ENCODE measurements around the gene ERI3. TPM values are rescaled to one million over a fixed set of nuclear protein-coding genes. Genes with fewer than 3 reads are reported as not detected.

ERI3 gene
- polyA plus RNA-seq, 1 donor = 38.3 TPM

DNA sequence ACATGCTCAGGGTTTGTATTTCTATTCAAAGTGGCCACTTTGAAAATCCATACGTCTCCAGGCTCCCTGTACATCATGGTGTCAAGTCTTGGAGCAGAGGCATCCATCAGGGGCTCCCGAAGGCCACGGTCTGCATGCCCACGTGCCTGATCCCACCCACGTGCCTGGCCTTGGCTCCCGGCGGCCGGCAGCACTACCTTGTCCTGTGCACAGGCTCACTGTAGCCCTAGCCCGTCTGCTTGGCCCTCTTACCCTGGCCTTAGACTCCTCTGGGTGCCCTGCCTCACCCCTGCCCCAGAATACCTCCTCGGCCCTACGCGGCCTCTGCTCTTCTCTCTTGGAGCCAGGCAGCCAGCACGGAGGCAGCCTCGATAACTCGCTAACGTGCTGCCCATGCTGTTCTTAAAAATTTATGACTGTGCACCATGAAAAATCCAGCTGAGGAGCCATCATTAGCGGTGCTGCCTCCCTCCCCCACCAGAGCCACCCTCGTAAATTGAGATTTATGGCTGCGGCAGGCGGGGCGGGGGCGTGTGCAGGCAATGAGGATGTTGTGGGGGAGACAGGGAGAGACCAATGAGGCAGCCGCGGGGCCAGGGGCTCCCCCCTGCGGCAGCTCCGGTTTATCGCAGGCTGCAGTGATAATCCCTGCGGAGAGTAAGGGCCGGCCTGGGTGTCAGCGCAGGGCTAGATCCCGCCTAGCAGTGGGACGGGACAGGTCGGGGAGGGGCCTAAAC, 117.2 kb downstream of the ERI3 start:
- peaks cover 5% of the 10 kb centered on the region for H3K36me3 ChIP-seq (ENCODE audit: control insufficient read depth, insufficient read depth, low read length)
- no CpG with 5 or more reads among the region's 33 CpGs for WGBS (ENCODE audit: insufficient coverage, low lambda C conversion rate)
- H3K9me3 ChIP-seq (ENCODE audit: control insufficient read depth, low read depth, low read length) = no peaks in the 10 kb centered on the region
- H3K27me3 ChIP-seq (ENCODE audit: control insufficient read depth, insufficient read depth, low read length) = no peaks in the 10 kb centered on the region
- H3K4me3 ChIP-seq (ENCODE audit: low read length) = peak overlapping the region; percentile 3
- no peak overlapping the region for H3K27ac ChIP-seq (ENCODE audit: low read length)
- H3K4me1 ChIP-seq (ENCODE audit: control insufficient read depth, insufficient read depth, low read length) = peaks cover 35% of the 10 kb centered on the region
- peak; percentile 79 to 85 for DNase-seq

DNA sequence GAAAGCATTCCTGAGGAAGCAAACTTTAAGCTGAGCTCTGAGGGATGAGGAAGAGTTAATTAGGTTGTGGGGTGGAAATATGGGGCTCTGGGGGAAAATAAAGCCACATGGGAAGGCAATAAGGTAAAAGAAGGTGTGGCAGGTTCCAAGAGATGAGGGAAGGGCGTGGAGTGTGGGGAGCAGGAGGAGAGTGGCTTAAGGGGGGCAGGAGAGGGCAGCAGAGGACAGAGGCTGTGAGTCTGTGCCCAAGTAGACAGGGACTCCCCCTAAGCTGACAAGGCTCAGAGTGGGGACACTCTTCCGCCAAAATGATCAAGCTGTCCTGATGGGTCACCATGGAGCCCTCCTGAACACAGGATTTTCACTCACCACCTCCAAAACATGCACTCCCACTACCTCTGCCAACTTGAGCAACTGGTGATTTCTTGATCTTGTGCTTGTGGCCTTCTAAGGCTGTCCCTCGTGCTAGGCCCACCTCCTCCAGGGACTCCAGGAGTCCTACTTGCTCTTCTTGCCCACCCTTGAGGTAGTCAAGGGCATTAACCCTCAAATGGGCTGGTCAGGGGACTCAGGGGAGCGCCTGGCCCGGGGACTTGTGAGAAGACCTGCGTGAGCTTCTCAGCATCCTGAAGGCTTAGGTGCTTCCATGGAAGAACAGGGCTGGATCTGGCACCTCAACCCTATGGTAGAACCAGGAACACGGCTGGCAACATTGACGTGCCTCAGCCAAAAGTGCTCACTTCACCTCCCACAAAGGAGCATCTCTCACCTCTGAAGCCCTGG, 118.4 kb downstream of the ERI3 start:
- no peaks in the 10 kb centered on the region for H3K27me3 ChIP-seq (ENCODE audit: control insufficient read depth, insufficient read depth, low read length)
- no peak overlapping the region for H3K4me3 ChIP-seq (ENCODE audit: low read length)
- no peaks in the 10 kb centered on the region for H3K9me3 ChIP-seq (ENCODE audit: control insufficient read depth, low read depth, low read length)
- no peak overlapping the region for H3K27ac ChIP-seq (ENCODE audit: low read length)
- peak in 1 of 2 donors; percentile 50 for DNase-seq
- WGBS (ENCODE audit: insufficient coverage, low lambda C conversion rate) = 40% methylated on average over 1 of the region's 8 CpGs
- peaks cover 35% of the 10 kb centered on the region for H3K4me1 ChIP-seq (ENCODE audit: control insufficient read depth, insufficient read depth, low read length)
- peaks cover 5% of the 10 kb centered on the region for H3K36me3 ChIP-seq (ENCODE audit: control insufficient read depth, insufficient read depth, low read length)

GRCh38 chr1:44235808-44236207, 119.2 kb downstream of the ERI3 start:
- Histone ChIP-seq H3K27me3 (ENCODE audit: control insufficient read depth, insufficient read depth, low read length) (no peaks in the 10 kb centered on the region), H3K9me3 (ENCODE audit: control insufficient read depth, low read depth, low read length) (no peaks in the 10 kb centered on the region), H3K4me3 (ENCODE audit: low read length) (no peak overlapping the region), H3K4me1 (ENCODE audit: control insufficient read depth, insufficient read depth, low read length) (peaks cover 35% of the 10 kb centered on the region), H3K27ac (ENCODE audit: low read length) (no peak overlapping the region), H3K36me3 (ENCODE audit: control insufficient read depth, insufficient read depth, low read length) (peaks cover 9% of the 10 kb centered on the region)
- no CpG with 5 or more reads among the region's 5 CpGs for WGBS (ENCODE audit: insufficient coverage, low lambda C conversion rate)
- no peak for DNase-seq

DNA sequence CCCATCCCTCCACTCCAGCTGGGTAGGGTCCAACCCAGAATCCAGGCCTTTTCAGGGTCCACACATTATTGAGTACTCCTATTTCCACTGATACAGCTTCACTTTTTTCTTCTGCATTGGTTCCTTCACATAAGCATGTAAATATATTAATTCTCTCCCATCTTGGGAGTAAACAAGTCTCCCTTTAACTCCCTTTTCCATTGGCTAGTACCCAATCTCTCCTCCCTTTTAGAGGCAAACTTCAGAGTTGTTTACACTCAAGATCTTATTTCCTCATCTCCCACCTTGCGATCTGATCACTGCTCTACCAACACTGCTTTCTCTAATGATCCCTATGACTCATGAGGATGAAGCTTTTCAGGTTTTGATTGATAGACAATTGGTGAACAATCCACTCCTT, 121.5 kb downstream of the ERI3 start:
- Histone ChIP-seq H3K4me1 (ENCODE audit: control insufficient read depth, insufficient read depth, low read length) (peaks cover 20% of the 10 kb centered on the region), H3K36me3 (ENCODE audit: control insufficient read depth, insufficient read depth, low read length) (peaks cover 14% of the 10 kb centered on the region), H3K4me3 (ENCODE audit: low read length) (no peak overlapping the region), H3K27me3 (ENCODE audit: control insufficient read depth, insufficient read depth, low read length) (no peaks in the 10 kb centered on the region), H3K9me3 (ENCODE audit: control insufficient read depth, low read depth, low read length) (no peaks in the 10 kb centered on the region), H3K27ac (ENCODE audit: low read length) (no peak overlapping the region)
- DNase-seq = no peak
- WGBS (ENCODE audit: insufficient coverage, low lambda C conversion rate) = 50% methylated on average over 1 of the region's 1 CpG

GRCh38 chr1:44230796-44231195, 124.3 kb downstream of the ERI3 start:
- no peaks in the 10 kb centered on the region for H3K27me3 ChIP-seq (ENCODE audit: control insufficient read depth, insufficient read depth, low read length)
- WGBS (ENCODE audit: insufficient coverage, low lambda C conversion rate) = 97% methylated on average over 3 of the region's 3 CpGs

GRCh38 chr1:44229435-44230167, 125.5 kb downstream of the ERI3 start:
- WGBS (ENCODE audit: insufficient coverage, low lambda C conversion rate) = 100% methylated on average over 3 of the region's 16 CpGs
- Histone ChIP-seq H3K27ac (ENCODE audit: low read length) (no peak overlapping the region), H3K9me3 (ENCODE audit: control insufficient read depth, low read depth, low read length) (no peaks in the 10 kb centered on the region), H3K4me3 (ENCODE audit: low read length) (no peak overlapping the region), H3K4me1 (ENCODE audit: control insufficient read depth, insufficient read depth, low read length) (no peaks in the 10 kb centered on the region), H3K27me3 (ENCODE audit: control insufficient read depth, insufficient read depth, low read length) (no peaks in the 10 kb centered on the region), H3K36me3 (ENCODE audit: control insufficient read depth, insufficient read depth, low read length) (peaks cover 16% of the 10 kb centered on the region)
- DNase-seq = no peak

More at GRCh38 chr1:44230796-44231195, 124.3 kb downstream of the ERI3 start:
- Histone ChIP-seq H3K4me3 (ENCODE audit: low read length) (no peak overlapping the region), H3K27ac (ENCODE audit: low read length) (no peak overlapping the region), H3K9me3 (ENCODE audit: control insufficient read depth, low read depth, low read length) (no peaks in the 10 kb centered on the region), H3K4me1 (ENCODE audit: control insufficient read depth, insufficient read depth, low read length) (no peaks in the 10 kb centered on the region), H3K36me3 (ENCODE audit: control insufficient read depth, insufficient read depth, low read length) (peaks cover 16% of the 10 kb centered on the region)
- no peak for DNase-seq

- peaks cover 16% of the 10 kb centered on the region for H3K36me3 ChIP-seq (ENCODE audit: control insufficient read depth, insufficient read depth, low read length)
- H3K9me3 ChIP-seq (ENCODE audit: control insufficient read depth, low read depth, low read length) = no peaks in the 10 kb centered on the region
- H3K27ac ChIP-seq (ENCODE audit: low read length) = no peak overlapping the region
- no peak for DNase-seq
- no peaks in the 10 kb centered on the region for H3K27me3 ChIP-seq (ENCODE audit: control insufficient read depth, insufficient read depth, low read length)
- no peak overlapping the region for H3K4me3 ChIP-seq (ENCODE audit: low read length)
- 100% methylated on average over 1 of the region's 13 CpGs for WGBS (ENCODE audit: insufficient coverage, low lambda C conversion rate)
- no peaks in the 10 kb centered on the region for H3K4me1 ChIP-seq (ENCODE audit: control insufficient read depth, insufficient read depth, low read length)
Observed at GRCh38 chr1:44228218-44228617, 126.8 kb downstream of the ERI3 start.

- H3K4me1 ChIP-seq (ENCODE audit: control insufficient read depth, insufficient read depth, low read length) = no peaks in the 10 kb centered on the region
- peak in 1 of 2 donors; percentile 39 for DNase-seq
- no peaks in the 10 kb centered on the region for H3K9me3 ChIP-seq (ENCODE audit: control insufficient read depth, low read depth, low read length)
- no peaks in the 10 kb centered on the region for H3K27me3 ChIP-seq (ENCODE audit: control insufficient read depth, insufficient read depth, low read length)
- H3K27ac ChIP-seq (ENCODE audit: low read length) = no peak overlapping the region
- no peak overlapping the region for H3K4me3 ChIP-seq (ENCODE audit: low read length)
- H3K36me3 ChIP-seq (ENCODE audit: control insufficient read depth, insufficient read depth, low read length) = peaks cover 19% of the 10 kb centered on the region
- no CpG with 5 or more reads among the region's 1 CpG for WGBS (ENCODE audit: insufficient coverage, low lambda C conversion rate)
Observed at GRCh38 chr1:44227211-44227610, 127.8 kb downstream of the ERI3 start.

DNA sequence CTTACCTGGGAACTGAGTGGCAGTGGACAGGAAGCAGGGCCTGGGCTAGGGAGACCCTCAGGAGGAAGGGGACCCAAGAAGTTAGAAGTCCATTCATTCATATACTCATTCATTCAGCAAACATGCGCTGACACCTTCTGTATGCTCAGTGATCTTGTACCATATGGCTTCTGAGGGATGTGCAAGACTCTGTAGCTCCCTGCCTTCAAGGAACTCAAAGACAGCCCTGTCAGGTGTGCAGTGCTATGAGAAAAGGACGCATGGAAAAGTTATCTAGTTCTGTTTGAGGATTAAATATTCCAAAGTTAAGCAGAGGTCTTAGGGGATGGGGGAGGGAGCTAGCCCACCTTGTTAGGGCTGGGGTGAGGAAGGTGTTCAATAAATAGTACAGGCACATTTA, 129.3 kb downstream of the ERI3 start:
- H3K27me3 ChIP-seq (ENCODE audit: control insufficient read depth, insufficient read depth, low read length) = no peaks in the 10 kb centered on the region
- H3K4me3 ChIP-seq (ENCODE audit: low read length) = no peak overlapping the region
- no peak for DNase-seq
- H3K9me3 ChIP-seq (ENCODE audit: control insufficient read depth, low read depth, low read length) = no peaks in the 10 kb centered on the region
- no CpG with 5 or more reads among the region's 2 CpGs for WGBS (ENCODE audit: insufficient coverage, low lambda C conversion rate)
- no peak overlapping the region for H3K27ac ChIP-seq (ENCODE audit: low read length)
- peaks cover 27% of the 10 kb centered on the region for H3K36me3 ChIP-seq (ENCODE audit: control insufficient read depth, insufficient read depth, low read length)
- no peaks in the 10 kb centered on the region for H3K4me1 ChIP-seq (ENCODE audit: control insufficient read depth, insufficient read depth, low read length)

DNA sequence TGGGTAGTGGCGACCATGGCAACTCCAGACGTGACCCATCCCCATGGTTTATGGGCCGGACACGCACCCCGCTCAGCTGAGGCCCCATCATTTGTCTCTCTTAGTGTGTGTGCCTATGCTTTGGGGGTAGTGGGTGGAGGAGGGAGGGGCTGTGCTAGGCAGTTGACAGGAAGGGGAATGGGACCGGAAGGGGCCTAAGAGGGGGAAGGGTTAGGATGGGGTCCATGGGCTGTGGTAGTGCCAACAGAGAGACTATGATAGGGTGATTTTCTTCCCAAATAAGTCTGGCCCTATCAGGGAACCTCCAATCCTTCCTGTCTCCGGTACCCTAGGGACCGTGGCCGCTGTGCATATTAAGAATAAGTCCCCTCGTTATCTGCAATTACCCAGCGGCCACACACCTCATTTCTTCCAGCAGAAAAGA, 131.9 kb downstream of the ERI3 start:
- Histone ChIP-seq H3K36me3 (ENCODE audit: control insufficient read depth, insufficient read depth, low read length) (peaks cover 43% of the 10 kb centered on the region), H3K4me3 (ENCODE audit: low read length) (no peak overlapping the region), H3K27ac (ENCODE audit: low read length) (no peak overlapping the region), H3K4me1 (ENCODE audit: control insufficient read depth, insufficient read depth, low read length) (peaks cover 18% of the 10 kb centered on the region), H3K9me3 (ENCODE audit: control insufficient read depth, low read depth, low read length) (no peaks in the 10 kb centered on the region), H3K27me3 (ENCODE audit: control insufficient read depth, insufficient read depth, low read length) (no peaks in the 10 kb centered on the region)
- DNase-seq = no peak
- 81% methylated on average over 3 of the region's 11 CpGs for WGBS (ENCODE audit: insufficient coverage, low lambda C conversion rate)

Measured in large intestine (tissue), 3 donors.